Measurements from ENCODE around the gene COMMD8. TPM values are rescaled to one million over a fixed set of nuclear protein-coding genes. Genes with fewer than 3 reads are reported as not detected.

COMMD8 gene
- total RNA-seq, 8 experiments from 2014 or later = 11.3 to 19.7 (median 16.3) TPM

DNA sequence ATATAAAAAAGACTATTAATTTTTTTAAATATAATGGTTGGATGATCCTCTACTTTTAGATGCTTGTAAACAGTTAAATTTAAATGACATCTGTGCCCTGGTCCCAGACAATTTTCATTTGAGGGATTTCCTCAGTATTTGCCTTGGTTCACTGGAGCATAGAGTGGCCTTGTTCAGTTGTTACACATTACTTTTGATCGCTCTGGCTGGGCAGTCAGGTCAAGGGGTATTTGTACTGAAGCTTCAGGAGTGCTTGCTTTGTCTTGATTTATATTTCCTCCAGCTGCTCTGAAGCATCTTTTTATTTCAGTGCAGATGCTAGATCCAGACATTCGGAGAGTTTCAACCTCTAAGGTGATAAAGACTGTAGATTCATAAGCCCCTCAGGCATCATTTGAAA is 50.0 kb downstream of the COMMD8 start:
- no peak overlapping the region for H3K27ac ChIP-seq
- H3K4me1 ChIP-seq (replicated peaks in 1 of 2) = peaks cover 5 to 14% of the 10 kb centered on the region in 2 donors
- 0 to 40% (median 10%) methylated on average over 1 to 2 of the region's 2 CpGs; no CpG with 5 or more reads in 3 of the 10 experiments for WGBS, 10 experiments
- no peak overlapping the region for H3K4me3 ChIP-seq
- in situ Hi-C loops (cut with MboI; ENCODE audit: low pct_unique_long_range_greater_than_20kb in 2 of 9, low sequenced_read_pairs in 9 of 9, unreplicated experiment in 9 of 9) = no loop called here
- ATAC-seq (replicated peaks in 6 of 8) = peak in 4 of 8 experiments; percentile 55 to 86 (median 64)

- ATAC-seq (replicated peaks in 6 of 8) = no peak
- peaks cover 5 to 14% of the 10 kb centered on the region in 2 donors for H3K4me1 ChIP-seq (replicated peaks in 1 of 2)
- no peak overlapping the region for H3K27ac ChIP-seq
- no peak overlapping the region for H3K4me3 ChIP-seq
- in situ Hi-C loops (cut with MboI; ENCODE audit: low pct_unique_long_range_greater_than_20kb in 2 of 9, low sequenced_read_pairs in 9 of 9, unreplicated experiment in 9 of 9) = no loop called here
- 29 to 75% (median 69%) methylated on average over 1 of the region's 1 CpG; no CpG with 5 or more reads in 6 of the 10 experiments for WGBS, 10 experiments
These were observed 53.2 kb downstream of the COMMD8 start for GRCh38 chr4:47410271-47410670.

DNA sequence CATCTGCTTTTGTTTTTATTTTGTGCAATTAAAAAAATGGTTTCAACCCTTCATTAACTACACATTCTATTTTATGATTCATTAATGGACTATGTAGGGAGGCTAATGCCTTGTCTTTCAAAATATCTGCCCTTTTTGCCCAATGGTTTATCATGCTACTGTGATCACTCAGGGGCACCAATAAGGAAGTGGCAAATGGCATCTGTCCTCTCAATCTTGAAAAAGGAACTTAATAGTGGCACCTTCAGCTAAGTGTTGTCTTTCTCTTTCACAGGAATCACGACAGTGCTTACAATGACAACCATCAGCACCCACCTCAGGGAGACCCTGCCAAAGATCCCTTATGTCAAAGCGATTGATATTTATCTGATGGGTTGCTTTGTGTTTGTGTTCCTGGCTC is 57.1 kb downstream of the COMMD8 start:
- no peak for ATAC-seq (replicated peaks in 6 of 8)
- Histone ChIP-seq H3K4me3 (no peak overlapping the region), H3K4me1 (replicated peaks in 1 of 2) (no peaks in the 10 kb centered on the region), H3K27ac (no peak overlapping the region)
- WGBS, 10 experiments = 0 to 100% (median 64%) methylated on average over 1 to 2 of the region's 2 CpGs; no CpG with 5 or more reads in 4 of the 10 experiments
- in situ Hi-C loops (cut with MboI; ENCODE audit: low pct_unique_long_range_greater_than_20kb in 2 of 9, low sequenced_read_pairs in 9 of 9, unreplicated experiment in 9 of 9) = no loop called here

Other genes starting within 250 kb of the COMMD8 start
- gene ATP10D, start 21.6 kb upstream of the COMMD8 start, total RNA-seq = 10 to 100 TPM in 4 of 8 experiments, 1 to 10 TPM in 4; 1.7 to 26.6 (median 10.3) TPM

All from motor neuron (in vitro differentiated cells).